Left ventricle myocardium inferior (tissue), 1 donor: ENCODE data around the gene KXD1. TPM values are rescaled to one million over a fixed set of nuclear protein-coding genes. Genes with fewer than 3 reads are reported as not detected.
"Not testable (repeated sequence)": the region's sequence is repeated elsewhere in the genome, so short reads cannot be mapped to it uniquely, and the experiment has no call there.

ENCODE experiments used
- DNase-seq: peaks from one replicate; pipeline ENCODE4 v3.0.0-alpha.2; 2020
- H3K27ac ChIP-seq: fragments of 200-600 bp; replicated peaks from 2 replicates; pipeline ENCODE4 v1.8.0; 2021
- H3K27me3 ChIP-seq: fragments of 200-600 bp; 2 replicates; pipeline ENCODE4 v1.8.0; 2021; ENCODE audit warnings: low read depth
- H3K36me3 ChIP-seq: fragments of 200-600 bp; 2 replicates; pipeline ENCODE4 v1.8.0; 2021
- H3K4me1 ChIP-seq: fragments of 200-600 bp; 2 replicates; pipeline ENCODE4 v1.8.0; 2021
- H3K4me3 ChIP-seq: fragments of 200-600 bp; 2 replicates; pipeline ENCODE4 v1.8.0; 2021; ENCODE audit warnings: mild to moderate bottlenecking, moderate library complexity
- H3K9me3 ChIP-seq: fragments of 200-600 bp; replicated peaks from 2 replicates; pipeline ENCODE4 v1.8.0; 2021
- CTCF ChIP-seq: fragments of 200-600 bp; IDR thresholded peaks from 2 replicates; pipeline ENCODE4 v1.8.0; 2021; ENCODE audit warnings: antibody characterized with exemption, mild to moderate bottlenecking, borderline replicate concordance
- intact Hi-C: fragments of 100-400 bp; cut with micrococcal nuclease; formaldehyde crosslinking; loops from one replicate; pipeline ENCODE4 v1.11.0; 2022
- total RNA-seq: library from RNA; stranded (reverse); fragmentation: NEBNext Ultra II Directional; extraction: Animal tissue kit (Norgen Biotek cat#: 25700); gene quantifications from one replicate; pipeline ENCODE4 v1.2.1, GENCODE V29; 2021
- donor health status: DM: no; HTN: yes; CAD: no; lungs with severe emphysema.

The KXD1 gene
- total RNA-seq, 1 donor from 2014 or later, result 52.0 TPM

- H3K27me3 ChIP-seq, result peaks cover 47% of the 10 kb centered on the region
- H3K36me3 ChIP-seq, result peaks cover 12% of the 10 kb centered on the region
- H3K27ac ChIP-seq, result no peak overlapping the region
- no peak for DNase-seq
- peaks cover 39% of the 10 kb centered on the region for H3K4me1 ChIP-seq
- TF ChIP-seq CTCF, result no peak
- no peaks in the 10 kb centered on the region for H3K9me3 ChIP-seq
- intact Hi-C loops, result loop anchor here (5.0 kb wide), 1 partner anchor 77 kb away; no protein-coding TSS in a partner anchor
- peak overlapping the region; percentile 60 for H3K4me3 ChIP-seq
Observed at GRCh38 chr19:18594824-18595373, 37.2 kb downstream of the KXD1 start.

GRCh38 chr19:18595475-18595874 lies 37.8 kb downstream of the KXD1 start:
- intact Hi-C loops, result no loop called here
- peaks cover 51% of the 10 kb centered on the region for H3K27me3 ChIP-seq
- H3K4me3 ChIP-seq, result no peak overlapping the region
- peaks cover 33% of the 10 kb centered on the region for H3K4me1 ChIP-seq
- H3K9me3 ChIP-seq, result no peaks in the 10 kb centered on the region
- peaks cover 11% of the 10 kb centered on the region for H3K36me3 ChIP-seq
- TF ChIP-seq CTCF, result no peak
- no peak overlapping the region for H3K27ac ChIP-seq
- no peak for DNase-seq

GRCh38 chr19:18596752-18597157 lies 39.1 kb downstream of the KXD1 start:
- peaks cover 64% of the 10 kb centered on the region for H3K27me3 ChIP-seq
- no peaks in the 10 kb centered on the region for H3K9me3 ChIP-seq
- H3K4me1 ChIP-seq, result peaks cover 30% of the 10 kb centered on the region
- peak; percentile 53 for DNase-seq
- H3K4me3 ChIP-seq, result peak overlapping the region; percentile 17
- H3K27ac ChIP-seq, result no peak overlapping the region
- intact Hi-C loops, result no loop called here
- no peak for TF ChIP-seq CTCF
- H3K36me3 ChIP-seq, result no peaks in the 10 kb centered on the region

GRCh38 chr19:18597809-18598660 lies 40.4 kb downstream of the KXD1 start:
- Histone ChIP-seq H3K4me1 (peaks cover 30% of the 10 kb centered on the region), H3K27ac (no peak overlapping the region), H3K9me3 (no peaks in the 10 kb centered on the region), H3K36me3 (no peaks in the 10 kb centered on the region), H3K4me3 (no peak overlapping the region), H3K27me3 (peaks cover 77% of the 10 kb centered on the region)
- TF ChIP-seq CTCF, result no peak
- no peak for DNase-seq
- intact Hi-C loops, result no loop called here

GRCh38 chr19:18599485-18599884 lies 41.8 kb downstream of the KXD1 start:
- peaks cover 34% of the 10 kb centered on the region for H3K4me1 ChIP-seq
- H3K27ac ChIP-seq, result no peak overlapping the region
- no peak for TF ChIP-seq CTCF
- H3K4me3 ChIP-seq, result no peak overlapping the region
- H3K36me3 ChIP-seq, result no peaks in the 10 kb centered on the region
- intact Hi-C loops, result no loop called here
- peaks cover 92% of the 10 kb centered on the region for H3K27me3 ChIP-seq
- no peaks in the 10 kb centered on the region for H3K9me3 ChIP-seq
- no peak for DNase-seq

GRCh38 chr19:18600692-18601397 lies 43.2 kb downstream of the KXD1 start:
- H3K9me3 ChIP-seq, H3K4me3 ChIP-seq, intact Hi-C loops, H3K36me3 ChIP-seq, H3K27ac ChIP-seq, DNase-seq: not testable (repeated sequence)
- H3K4me1 ChIP-seq, result peaks cover 31% of the 10 kb centered on the region
- H3K27me3 ChIP-seq, result peaks cover 97% of the 10 kb centered on the region
